Lung (tissue), 12 donors: ENCODE measurements around the gene ZBTB9. TPM values are rescaled to one million over a fixed set of nuclear protein-coding genes. Genes with fewer than 3 reads are reported as not detected.

Experiments used
- ATAC-seq: fragments of 200-7000 bp; cut with Tn5 transposase; one replicate; pipeline ENCODE4 v1.9.1; 2020; ENCODE audit warnings: moderate number of reproducible peaks; ENCODE audit not compliant: insufficient read depth, low FRiP score
- DNase-seq, 3 donors: peaks; one replicate each; pipeline ENCODE4 v3.0.0-alpha.2; 2013 to 2017
- H3K27ac ChIP-seq, 2 donors: one replicate each; pipeline ENCODE4 v1.5.1; 2013; ENCODE audit warnings: mild to moderate bottlenecking in 2 of 2, moderate library complexity in 2 of 2, control low read depth in 1 of 2, inconsistent platforms in 1 of 2, low read depth in 1 of 2, low read length in 1 of 2
- H3K27me3 ChIP-seq, 3 donors: one replicate each; pipeline ENCODE4 v1.5.1; 2013; ENCODE audit warnings: low read length in 2 of 3; ENCODE audit not compliant: control insufficient read depth in 3 of 3, insufficient read depth in 3 of 3
- H3K36me3 ChIP-seq, 4 donors: one replicate each; pipeline ENCODE4 v1.5.1; 2013; ENCODE audit warnings: low read length in 4 of 4, mild to moderate bottlenecking in 1 of 4, moderate library complexity in 1 of 4; ENCODE audit not compliant: control insufficient read depth in 4 of 4, insufficient read depth in 4 of 4
- H3K4me1 ChIP-seq, 5 donors: one replicate each; pipeline ENCODE4 v1.5.1; 2013; ENCODE audit warnings: low read length in 5 of 5, mild to moderate bottlenecking in 2 of 5, moderate library complexity in 1 of 5; ENCODE audit not compliant: control insufficient read depth in 5 of 5, insufficient read depth in 5 of 5
- H3K4me3 ChIP-seq: one replicate; pipeline ENCODE4 v1.5.1; 2013; ENCODE audit warnings: mild to moderate bottlenecking, control low read depth, moderate library complexity
- H3K9ac ChIP-seq, 2 donors: one replicate each; pipeline ENCODE4 v1.5.1; 2013; ENCODE audit warnings: low read length in 2 of 2, control low read depth in 1 of 2; ENCODE audit not compliant: insufficient read depth in 1 of 2
- H3K9me3 ChIP-seq, 4 donors: one replicate each; pipeline ENCODE4 v1.5.1; 2013; ENCODE audit warnings: low read length in 3 of 4, mild to moderate bottlenecking in 1 of 4, moderate library complexity in 1 of 4; ENCODE audit not compliant: control insufficient read depth in 4 of 4, insufficient read depth in 3 of 4
- WGBS, 2 donors: extraction: QIAGEN DNeasy Blood & Tissue Kit; methylation state at CpG; one replicate each; pipeline ENCODE4 v1.1.7; 2013; 5-methylcytosine and 5-hydroxymethylcytosine counted together
- polyA plus RNA-seq, 2 donors: library from polyadenylated mRNA; stranded (reverse); fragments of 200-250 nt; gene quantifications; one replicate each; pipeline ENCODE4 v1.2.1, GENCODE V29; 2013
- total RNA-seq, 2 donors: library from RNA; depleted of rRNA in 1 of 2; stranded (reverse); fragments of >200 nt in 1 of 2; gene quantifications; one replicate each; pipeline ENCODE4 v1.2.1, GENCODE V29; 2014 to 2021
- TF ChIP-seq, protein P1 (sequence below): IDR thresholded peaks from 2 replicates; pipeline ENCODE4 v1.5.1; 2012; ENCODE audit warnings: mild to moderate bottlenecking; ENCODE audit errors: control extremely low read depth, extremely low read depth
- donor health status: control.
- donor health status: control.
- donor health status: Bipolar disorder and iron deficiency.
- donor health status: healthy.
- donor health status: DM: yes; HTN: yes; CAD: no.

Gene ZBTB9
- total and polyA plus RNA-seq, 4 donors = 4.0 to 7.9 (median 4.5) TPM

DNA sequence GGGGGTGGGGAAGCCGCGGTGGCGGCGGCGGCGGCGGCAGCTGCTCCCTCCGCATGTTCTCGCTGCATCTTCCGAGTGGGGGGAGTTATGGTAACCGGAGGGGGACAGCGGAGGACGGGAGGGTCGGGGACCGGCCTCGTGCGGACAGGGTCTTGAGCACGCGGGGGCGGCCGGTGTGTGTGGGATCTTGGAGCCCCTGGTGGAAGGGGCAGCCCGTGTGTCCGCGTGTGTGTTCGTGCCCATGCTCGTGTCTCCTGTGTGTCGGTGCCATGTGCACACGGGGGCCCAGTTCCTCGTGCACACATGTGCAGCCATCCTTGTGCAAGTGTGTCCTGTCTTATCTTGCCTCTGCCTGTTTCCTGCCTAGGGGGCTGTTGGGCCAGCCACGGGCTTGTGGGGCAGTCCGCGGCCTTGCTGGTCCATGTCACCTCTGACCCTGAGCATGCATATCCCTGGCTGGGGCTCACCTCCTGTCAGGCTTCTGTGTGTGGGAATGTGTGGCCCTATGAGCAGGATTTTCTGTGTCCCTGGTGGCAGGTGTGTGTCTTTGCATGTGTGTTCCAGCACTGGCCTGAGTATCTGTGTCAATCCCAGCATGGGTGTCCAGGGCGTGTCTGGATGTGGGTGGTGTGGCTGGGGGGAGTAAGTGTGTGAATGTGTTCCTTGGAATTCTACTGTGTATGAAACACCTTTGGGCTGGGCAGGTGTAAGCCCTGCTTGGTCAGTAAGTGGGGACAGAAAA is 26.0 kb upstream of the ZBTB9 start:
- no peak for ATAC-seq
- WGBS, 2 donors = 2 to 5% methylated on average over 30 to 33 of the region's 33 CpGs
- Histone ChIP-seq H3K27me3 (no peaks in the 10 kb centered on the region), H3K4me3 (peak overlapping the region; percentile 29), H3K27ac (peak overlapping the region in 1 of 2 donors; percentile 83), H3K4me1 (peaks cover 9 to 54% (median 26%) of the 10 kb centered on the region in 5 donors), H3K36me3 (peaks cover 0 to 4% (median 2%) of the 10 kb centered on the region in 4 donors), H3K9me3 (no peaks in the 10 kb centered on the region), H3K9ac (peak overlapping the region; percentile 1 to 11)
- TF ChIP-seq, protein P1, sequence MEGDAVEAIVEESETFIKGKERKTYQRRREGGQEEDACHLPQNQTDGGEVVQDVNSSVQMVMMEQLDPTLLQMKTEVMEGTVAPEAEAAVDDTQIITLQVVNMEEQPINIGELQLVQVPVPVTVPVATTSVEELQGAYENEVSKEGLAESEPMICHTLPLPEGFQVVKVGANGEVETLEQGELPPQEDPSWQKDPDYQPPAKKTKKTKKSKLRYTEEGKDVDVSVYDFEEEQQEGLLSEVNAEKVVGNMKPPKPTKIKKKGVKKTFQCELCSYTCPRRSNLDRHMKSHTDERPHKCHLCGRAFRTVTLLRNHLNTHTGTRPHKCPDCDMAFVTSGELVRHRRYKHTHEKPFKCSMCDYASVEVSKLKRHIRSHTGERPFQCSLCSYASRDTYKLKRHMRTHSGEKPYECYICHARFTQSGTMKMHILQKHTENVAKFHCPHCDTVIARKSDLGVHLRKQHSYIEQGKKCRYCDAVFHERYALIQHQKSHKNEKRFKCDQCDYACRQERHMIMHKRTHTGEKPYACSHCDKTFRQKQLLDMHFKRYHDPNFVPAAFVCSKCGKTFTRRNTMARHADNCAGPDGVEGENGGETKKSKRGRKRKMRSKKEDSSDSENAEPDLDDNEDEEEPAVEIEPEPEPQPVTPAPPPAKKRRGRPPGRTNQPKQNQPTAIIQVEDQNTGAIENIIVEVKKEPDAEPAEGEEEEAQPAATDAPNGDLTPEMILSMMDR = no peak
- DNase-seq = peak; percentile 29 to 38 (median 34)

DNA sequence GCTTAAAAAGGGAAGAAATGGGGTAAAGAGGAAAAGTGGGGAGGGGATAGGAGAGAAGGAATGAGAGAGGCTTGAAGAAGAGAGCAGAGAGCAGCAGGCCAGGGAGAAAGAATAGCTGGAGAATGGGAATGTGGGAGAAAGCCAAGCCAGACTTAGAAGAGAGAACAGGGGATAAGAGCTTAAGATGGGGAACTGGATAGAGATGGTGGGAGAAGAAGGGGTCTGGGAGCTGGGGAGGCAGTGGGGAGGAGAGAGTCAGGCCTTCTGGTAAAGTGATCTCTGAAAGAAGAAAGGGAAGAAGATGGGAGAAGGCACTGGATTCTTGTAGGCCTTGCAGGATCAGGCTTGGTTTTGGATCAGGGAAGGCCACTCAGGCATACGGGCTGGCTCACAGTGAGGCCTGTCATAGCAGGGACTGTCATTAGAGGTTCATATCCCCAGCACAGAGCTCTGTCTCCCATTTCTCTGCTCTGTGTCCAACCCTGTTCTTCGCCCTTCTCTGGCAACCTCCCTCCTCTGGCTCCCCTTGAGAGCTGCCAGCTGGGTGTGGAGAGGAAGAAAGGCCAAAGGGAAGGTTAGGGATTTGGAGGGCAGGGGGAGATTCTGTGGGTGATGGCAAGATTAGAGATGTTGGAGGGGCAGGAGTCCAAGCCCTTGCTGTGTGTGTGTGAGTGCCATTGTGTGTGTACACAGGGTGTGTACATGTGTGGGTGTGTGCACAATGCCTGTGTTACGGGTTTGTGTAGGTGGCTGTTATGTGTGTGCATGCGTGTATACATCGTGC is 25.2 kb upstream of the ZBTB9 start:
- peaks cover 13 to 57% (median 26%) of the 10 kb centered on the region in 5 donors for H3K4me1 ChIP-seq
- DNase-seq = peak in 1 of 3 donors; percentile 22
- H3K27ac ChIP-seq = peak overlapping the region in 1 of 2 donors; percentile 28

DNA sequence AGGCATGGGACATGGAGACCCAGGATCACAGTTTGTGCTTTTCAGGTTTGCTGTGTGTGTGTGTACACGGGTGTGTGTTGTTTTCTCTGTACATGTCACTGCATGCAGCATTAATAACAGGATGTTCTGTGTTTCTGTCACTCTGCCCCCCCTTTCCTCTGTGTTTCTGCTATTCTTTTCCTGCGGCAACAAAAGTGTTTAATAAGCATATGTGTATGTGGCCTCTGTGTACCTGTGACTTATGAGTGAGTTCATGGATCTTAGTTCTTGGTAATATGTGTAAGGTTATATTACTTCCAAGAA is 24.7 kb upstream of the ZBTB9 start:
- no peak for ATAC-seq
- H3K4me1 ChIP-seq = peaks cover 8 to 53% (median 23%) of the 10 kb centered on the region in 5 donors
- TF ChIP-seq, protein P1 = no peak
- H3K36me3 ChIP-seq = peaks cover 0 to 4% (median 0%) of the 10 kb centered on the region in 4 donors
- H3K27ac ChIP-seq = peak overlapping the region in 1 of 2 donors; percentile 11
- no peaks in the 10 kb centered on the region for H3K27me3 ChIP-seq
- no peak overlapping the region for H3K4me3 ChIP-seq
- no peak for DNase-seq
- no peaks in the 10 kb centered on the region for H3K9me3 ChIP-seq
- no peak overlapping the region for H3K9ac ChIP-seq
- WGBS, 2 donors = 32 to 43% methylated on average over 2 of the region's 2 CpGs

More for the DNA sequence above, 25.2 kb upstream of the ZBTB9 start:
- no peak for ATAC-seq
- Histone ChIP-seq H3K36me3 (peaks cover 0 to 4% (median 0%) of the 10 kb centered on the region in 4 donors), H3K4me3 (no peak overlapping the region), H3K9ac (peak overlapping the region in 1 of 2 donors; percentile 11), H3K27me3 (no peaks in the 10 kb centered on the region), H3K9me3 (no peaks in the 10 kb centered on the region)
- WGBS, 2 donors = 51 to 79% methylated on average over 5 of the region's 5 CpGs
- TF ChIP-seq, protein P1 = no peak
